Stimulated activated CD8-positive, alpha-beta memory T cell treated with anti-CD3 and anti-CD28 coated beads, Interleukin-7, amount 100 ng/mL, for 48 hours (primary cell): ENCODE data around the gene BICD2.

Experiments
- DNase-seq, 2 donors: peaks; one replicate each; pipeline ENCODE4 v3.0.0-alpha.2; 2020; ENCODE audit warnings: low read depth in 1 of 2; ENCODE audit errors: extremely low read depth in 1 of 2

BICD2 gene

GRCh38 chr9:92716557-92716956 is 48.1 kb downstream of the BICD2 start:
- peak; percentile 49 to 67 for DNase-seq

GRCh38 chr9:92715488-92716231 is 49.0 kb downstream of the BICD2 start:
- no peak for DNase-seq

DNA sequence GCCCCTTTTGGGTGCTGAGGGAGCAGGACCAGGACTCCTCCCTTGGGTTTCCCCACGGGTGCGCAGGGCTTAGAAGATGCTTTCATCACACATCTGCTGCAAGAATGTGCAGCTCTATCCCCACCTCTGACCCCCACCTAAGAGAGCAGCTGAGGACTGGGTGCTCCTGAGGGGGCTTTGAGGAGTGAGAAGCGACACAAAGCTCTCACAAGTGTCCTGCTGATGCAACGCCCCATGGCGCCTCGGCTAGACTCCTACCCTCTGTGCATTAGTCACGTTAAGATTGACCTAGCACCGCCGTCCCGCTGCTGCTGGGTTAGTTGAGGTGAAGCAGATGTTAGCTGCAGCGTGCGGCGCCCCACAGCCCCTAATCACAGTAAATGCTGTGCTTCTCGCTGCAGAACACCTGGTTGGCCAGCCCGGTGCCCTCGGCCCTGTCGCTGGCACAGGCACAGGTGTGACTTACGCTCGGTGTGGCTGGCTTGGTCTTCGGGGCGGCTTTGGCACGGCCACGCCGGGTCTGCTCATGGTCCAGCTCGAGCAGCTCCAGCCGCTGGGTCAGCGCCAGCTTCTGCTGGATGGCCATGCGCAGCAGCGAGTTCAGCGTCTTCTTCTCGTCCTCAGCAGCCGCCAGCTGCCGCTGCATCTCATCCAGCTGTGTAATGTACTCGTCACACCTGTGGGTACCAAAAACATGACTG is 49.7 kb downstream of the BICD2 start:
- no peak for DNase-seq

GRCh38 chr9:92714016-92714415 is 50.6 kb downstream of the BICD2 start:
- no peak for DNase-seq

DNA sequence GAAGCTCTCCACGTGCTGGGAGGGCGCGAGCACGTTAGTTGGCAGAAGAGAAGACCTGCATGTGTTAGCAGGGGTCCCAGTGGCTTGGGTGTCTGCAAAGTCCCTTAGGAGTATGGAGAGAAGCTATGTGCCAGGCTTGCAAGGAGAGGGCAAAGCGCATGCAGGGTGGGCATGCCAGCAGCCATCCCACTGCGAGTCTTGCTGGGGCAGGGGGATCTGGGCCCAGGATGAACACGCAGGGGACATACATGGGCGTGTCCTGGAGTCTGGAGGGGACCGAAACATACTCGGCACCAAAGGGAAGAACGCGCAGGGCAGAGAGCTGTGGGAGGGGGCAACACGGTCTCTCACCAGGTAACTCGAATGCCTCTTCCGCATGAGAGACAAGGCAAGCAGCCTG is 51.1 kb downstream of the BICD2 start:
- no peak for DNase-seq

DNA sequence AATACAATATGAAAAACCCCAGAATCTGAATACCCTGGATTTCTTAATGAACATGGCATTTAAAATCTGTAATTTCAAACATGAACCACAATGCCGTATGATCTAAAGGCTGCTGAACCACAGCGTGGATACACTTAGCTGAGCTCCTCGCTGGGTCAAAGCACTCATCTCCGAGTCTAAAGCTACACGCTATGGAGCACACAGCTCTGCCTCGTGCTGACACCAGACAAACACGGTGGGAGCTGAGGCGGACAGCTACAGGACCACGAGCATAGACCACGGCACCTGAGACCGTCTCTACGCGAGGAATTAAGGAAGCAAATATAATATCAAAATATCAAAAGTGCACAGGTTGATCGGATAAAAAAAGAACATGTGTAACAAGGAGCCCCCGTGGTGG is 51.9 kb downstream of the BICD2 start:
- DNase-seq: no peak

DNA sequence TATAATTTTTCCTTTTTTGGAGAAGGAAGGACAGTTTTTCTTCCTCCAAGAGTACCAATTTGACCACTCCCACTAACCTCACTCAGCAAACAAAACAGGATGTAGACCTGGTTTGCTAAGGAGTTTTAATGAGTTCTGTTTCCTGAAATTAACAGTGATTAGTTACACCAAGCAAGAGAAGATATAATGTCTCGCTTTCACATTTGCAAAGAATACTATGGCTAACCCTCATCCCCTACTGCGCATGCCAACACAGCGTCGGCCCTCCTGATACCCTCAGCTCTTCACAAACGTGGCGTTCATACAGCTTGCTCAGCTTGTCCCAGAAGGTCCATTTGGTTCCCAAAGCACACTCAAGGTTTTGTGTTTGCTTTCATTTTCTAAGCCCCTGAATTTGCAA is 52.8 kb downstream of the BICD2 start:
- DNase-seq: no peak

DNA sequence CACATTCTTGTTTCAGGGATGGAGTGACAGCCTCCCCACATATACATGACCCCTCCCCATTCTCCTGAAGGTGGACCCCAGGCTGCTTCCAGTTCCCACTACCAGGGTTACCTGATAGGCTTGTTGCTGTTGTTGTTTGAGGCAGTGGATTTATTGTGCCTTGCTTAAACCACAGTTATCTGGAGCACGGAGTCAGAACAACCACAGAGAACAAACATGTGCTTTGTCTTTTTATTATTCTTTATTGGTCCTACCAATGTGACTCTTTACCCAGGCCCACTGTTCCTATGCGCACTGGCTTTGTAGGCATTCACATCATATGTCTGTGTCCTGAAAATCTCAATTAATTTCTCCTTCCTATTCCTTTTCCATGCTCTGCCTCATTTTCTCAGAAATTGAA is 53.5 kb downstream of the BICD2 start:
- no peak for DNase-seq

- DNase-seq: no peak
Measured at GRCh38 chr9:92710368-92710767, 54.3 kb downstream of the BICD2 start.

GRCh38 chr9:92709954-92710353 is 54.7 kb downstream of the BICD2 start:
- no peak for DNase-seq

GRCh38 chr9:92709240-92709639 is 55.4 kb downstream of the BICD2 start:
- DNase-seq: no peak

DNA sequence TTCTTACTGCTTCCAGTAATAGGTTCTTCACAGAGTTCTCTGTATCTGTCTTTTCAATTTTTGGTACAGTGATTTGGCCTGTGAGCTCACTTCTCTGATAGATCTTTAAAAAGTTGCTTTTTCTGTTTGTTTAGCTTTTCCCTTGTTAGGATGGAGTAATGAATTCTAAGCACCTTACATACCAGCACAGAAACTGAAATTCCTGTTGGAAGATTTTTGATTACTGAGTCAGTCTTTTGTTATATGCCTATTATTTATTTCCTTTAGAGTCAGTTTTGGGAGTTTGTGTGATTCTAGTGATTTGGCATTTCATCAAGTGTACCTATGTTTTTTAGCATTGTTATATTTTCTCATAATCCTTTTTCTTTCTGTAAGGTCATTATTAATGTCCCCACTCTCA is 57.1 kb downstream of the BICD2 start:
- no peak for DNase-seq

- peak in 1 of 2 donors; percentile 14 for DNase-seq
Measured at GRCh38 chr9:92706218-92706940, 58.3 kb downstream of the BICD2 start.

- no peak for DNase-seq
Measured at GRCh38 chr9:92704528-92704927, 60.1 kb downstream of the BICD2 start.

GRCh38 chr9:92696619-92697018 is 68.0 kb downstream of the BICD2 start:
- DNase-seq: no peak

DNA sequence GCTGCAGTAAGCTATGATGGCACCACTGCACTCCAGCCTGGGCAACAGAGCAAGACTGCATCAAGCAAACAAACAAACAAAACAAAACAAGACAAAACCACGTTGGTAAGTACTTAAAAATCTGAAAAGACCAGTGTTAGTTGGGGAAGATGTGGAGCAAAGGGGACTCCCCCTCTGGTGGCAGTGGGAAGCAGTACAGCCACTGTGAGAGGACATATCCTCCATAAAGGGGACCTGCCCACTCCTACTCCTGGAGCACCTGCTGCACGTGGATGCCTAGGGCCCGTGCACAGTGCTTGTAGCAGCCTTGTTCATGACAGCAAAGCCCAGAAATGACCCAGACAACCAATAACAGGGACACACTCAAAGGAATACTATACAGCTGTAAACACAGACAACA is 77.7 kb downstream of the BICD2 start:
- no peak for DNase-seq

- no peak for DNase-seq
Measured at GRCh38 chr9:92685022-92685421, 79.6 kb downstream of the BICD2 start.

GRCh38 chr9:92682269-92682668 is 82.4 kb downstream of the BICD2 start:
- no peak for DNase-seq

- DNase-seq: no peak
Measured at GRCh38 chr9:92680166-92681119, 84.2 kb downstream of the BICD2 start.

DNA sequence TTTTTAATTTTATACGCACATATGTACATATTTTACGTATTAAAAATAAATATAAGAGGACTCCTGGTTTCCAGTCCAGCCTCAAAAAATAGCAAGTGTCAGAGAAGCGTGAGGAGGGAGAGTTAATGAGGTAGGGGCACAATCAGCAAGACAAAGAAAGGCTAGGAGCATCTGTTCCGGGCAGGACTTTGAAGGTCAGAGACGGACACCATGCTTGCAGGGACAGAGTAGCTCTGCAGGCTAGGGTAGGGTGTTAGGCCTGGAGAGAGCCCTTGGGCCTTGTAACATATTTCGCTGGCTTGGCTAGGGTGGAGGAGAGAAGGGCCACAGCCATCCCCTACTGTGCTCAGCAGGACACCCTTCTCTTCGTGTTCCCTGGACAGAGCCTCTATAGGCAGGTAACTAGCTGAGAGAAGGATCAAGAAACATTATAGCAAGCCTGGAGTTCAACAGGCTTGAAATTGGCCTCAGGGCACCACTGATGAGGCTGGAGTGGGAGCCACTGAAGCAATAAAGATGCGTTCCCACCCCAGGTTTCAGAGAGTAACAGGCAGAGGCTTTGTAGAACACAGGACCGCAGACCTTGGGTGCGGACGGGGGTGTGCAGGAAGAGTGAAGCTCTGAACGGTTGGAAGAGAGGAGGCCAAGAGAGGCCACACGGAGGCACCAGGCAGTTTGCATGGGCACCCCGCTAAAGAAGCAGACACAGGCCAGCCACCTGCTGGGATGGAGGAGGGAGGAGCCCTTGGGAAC is 85.0 kb downstream of the BICD2 start:
- DNase-seq: no peak
